IPS-18c (cell line): Measurements from ENCODE around the gene LHFPL2.

Experiments
- H3K4me3 ChIP-seq: 2 replicates; pipeline ENCODE4 v1.7.0; 2013; ENCODE audit warnings: low read depth, mild to moderate bottlenecking, low read length, moderate library complexity; ENCODE audit not compliant: insufficient read depth
- H3K9me3 ChIP-seq: one replicate; pipeline ENCODE4 v1.6.1; 2013; ENCODE audit warnings: mild to moderate bottlenecking, low read length, moderate library complexity; ENCODE audit not compliant: control insufficient read depth, insufficient read depth

LHFPL2 gene

DNA sequence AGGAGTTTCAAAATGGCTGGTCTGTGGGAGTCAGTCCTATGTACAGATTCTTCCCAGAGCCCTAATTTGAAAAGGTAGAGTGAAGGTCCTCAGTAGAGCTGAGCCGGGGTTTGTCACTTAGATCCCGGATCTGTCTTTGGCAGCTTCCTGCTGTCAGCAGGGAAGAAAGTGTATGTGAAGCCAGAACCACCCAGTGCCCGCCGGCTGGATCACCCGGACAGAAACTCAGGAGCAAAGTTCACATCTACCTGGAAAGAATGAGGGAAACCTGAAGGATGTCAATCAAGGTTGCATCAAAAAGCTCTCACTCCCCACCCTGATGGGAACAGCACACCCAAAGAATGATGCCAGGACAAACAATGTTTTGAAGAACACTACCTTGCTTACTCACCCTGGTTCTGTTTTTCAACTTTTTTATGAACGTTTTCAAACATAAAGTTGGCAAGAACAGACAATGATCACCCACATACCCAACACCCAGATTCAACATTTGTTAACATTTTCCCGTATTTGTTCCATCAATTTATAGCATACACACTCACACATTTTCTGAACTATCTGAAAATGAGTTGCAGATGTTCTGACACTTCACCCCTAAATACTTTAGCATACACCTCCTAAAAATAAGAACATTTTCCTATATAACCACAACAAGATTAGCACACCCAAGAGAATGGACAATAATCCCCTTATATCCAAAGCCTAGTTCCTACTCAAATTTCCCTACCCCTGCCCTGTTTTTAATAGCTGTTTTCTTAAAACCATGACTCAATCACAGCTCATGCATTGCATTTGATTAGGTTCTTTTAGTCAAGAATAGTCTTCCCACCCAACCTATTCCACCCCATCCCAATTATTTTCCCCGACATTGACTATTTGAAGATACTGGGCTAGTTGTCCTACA is 133.9 kb downstream of the LHFPL2 start:
- Histone ChIP-seq H3K9me3 (peaks cover 2% of the 10 kb centered on the region), H3K4me3 (no peak overlapping the region)

DNA sequence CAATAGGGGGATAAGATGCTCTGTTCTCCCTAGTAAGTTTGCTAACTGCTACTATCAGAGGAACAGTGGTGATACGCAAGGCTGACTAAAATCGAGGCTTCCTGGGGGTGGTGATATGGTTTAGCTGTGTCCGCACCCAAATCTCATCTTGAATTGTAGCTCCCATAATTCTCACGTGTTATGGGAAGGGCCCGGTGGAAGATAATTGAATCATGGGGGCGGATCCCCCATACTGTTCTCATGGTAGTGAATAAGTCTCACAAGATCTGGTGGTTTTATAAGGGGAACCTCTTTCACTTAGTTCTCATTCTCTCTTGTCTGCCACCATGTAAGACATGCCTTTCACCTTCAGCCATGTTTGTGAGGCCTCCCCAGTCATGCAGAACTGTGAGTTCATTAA is 135.1 kb downstream of the LHFPL2 start:
- H3K9me3 ChIP-seq = peaks cover 2% of the 10 kb centered on the region

DNA sequence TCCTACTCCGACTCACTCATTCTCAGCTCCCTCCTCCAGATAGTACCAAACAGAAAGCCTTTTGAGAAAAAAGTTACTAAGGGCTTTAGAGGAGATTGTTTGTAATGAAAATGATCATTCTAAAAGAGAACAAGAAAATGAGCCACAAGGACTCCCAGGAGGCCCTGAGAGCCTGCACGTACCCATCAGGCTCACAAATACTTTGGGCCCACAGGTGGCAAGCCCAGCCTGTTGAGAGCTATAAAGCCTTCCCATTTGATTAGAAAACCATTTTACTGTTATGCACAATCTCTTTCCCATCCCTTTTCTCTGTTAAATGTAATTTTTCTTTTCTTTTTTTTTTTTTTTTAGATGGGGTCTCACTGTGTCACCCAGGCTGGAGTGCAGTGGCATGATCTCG is 136.1 kb downstream of the LHFPL2 start:
- Histone ChIP-seq H3K4me3 (no peak overlapping the region), H3K9me3 (peaks cover 2% of the 10 kb centered on the region)

More for the DNA sequence above, 135.1 kb downstream of the LHFPL2 start:
- no peak overlapping the region for H3K4me3 ChIP-seq

DNA sequence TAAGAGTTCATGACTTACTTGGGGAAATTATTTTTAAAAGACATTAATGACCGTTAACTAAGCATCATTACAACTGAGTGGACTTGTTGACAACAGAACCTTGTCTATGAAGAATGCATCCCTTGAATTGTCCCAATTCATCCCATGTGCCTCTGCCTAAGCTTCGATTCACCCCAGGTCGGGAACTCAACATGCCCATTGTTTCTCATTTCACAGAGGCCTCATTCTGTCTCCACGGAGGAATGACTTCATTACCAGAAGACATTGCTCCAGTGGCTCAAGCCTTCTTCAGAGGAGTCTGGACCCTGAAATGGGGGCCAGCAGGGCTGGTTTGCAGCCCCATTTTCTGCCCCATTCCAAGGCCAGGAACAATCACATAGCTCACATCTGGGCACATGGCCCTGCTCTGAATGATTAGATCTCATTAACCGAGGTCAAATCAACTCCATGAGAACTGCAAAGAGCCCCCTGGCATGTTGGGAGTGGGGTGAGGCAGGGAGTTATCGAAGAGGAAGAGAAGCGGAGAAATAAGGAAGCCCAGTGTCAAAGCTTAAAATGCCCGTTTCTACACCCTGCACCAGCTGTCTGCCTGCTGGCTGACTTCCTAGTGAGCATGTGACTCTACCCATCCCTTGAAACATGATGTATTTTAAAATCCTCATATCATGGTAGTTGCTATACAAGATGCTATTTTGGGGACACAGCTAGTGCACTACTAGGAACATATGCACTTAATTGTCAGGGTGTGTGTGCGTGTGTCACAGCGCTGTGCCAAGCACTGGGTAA is 137.3 kb downstream of the LHFPL2 start:
- Histone ChIP-seq H3K4me3 (no peak overlapping the region), H3K9me3 (peaks cover 2% of the 10 kb centered on the region)

DNA sequence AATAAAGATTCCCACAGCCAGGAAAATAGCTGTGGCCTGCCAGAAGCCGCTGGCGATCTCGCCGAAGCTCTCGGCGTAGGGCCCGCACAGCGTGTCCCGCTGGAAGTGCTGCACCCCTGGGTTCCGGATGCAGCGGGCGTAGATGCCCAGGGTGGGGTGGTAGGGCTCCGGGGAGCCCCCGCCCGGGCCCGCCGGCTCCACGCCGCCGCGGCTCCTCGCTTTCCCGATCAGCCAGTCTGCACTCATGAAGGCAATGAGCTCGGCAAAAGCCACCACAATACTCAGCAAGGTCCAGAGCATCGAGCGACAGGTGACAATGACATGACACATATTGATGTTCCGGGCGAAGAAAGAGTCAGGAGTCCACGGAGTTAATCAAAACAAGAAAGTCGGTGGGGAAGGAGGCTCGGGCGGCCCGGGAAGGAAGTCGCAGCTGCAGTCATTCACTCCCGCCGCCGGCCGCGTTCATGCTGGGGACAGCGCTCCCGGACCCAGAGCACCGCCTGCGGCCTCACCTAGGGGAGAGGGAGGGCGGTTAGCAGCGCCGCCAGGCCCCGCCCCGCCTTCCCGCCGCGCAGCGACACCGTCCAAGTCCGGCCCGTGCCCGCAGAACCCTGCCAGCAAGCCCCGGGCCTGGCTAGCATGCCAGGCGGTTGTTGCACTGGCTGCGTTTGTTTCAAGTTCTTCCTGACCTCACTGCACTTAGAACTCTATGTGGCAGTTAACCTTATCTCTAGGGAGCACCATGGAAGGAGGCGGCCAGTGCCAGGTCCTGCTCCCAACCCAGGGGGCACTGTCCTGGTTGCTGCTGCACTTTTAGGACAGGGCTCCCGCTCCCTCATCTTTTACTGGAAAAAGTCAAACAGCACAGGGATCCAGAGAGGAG is 138.4 kb downstream of the LHFPL2 start:
- H3K4me3 ChIP-seq = peak overlapping the region; percentile 47; the same call in 1 of the 2 replicates

DNA sequence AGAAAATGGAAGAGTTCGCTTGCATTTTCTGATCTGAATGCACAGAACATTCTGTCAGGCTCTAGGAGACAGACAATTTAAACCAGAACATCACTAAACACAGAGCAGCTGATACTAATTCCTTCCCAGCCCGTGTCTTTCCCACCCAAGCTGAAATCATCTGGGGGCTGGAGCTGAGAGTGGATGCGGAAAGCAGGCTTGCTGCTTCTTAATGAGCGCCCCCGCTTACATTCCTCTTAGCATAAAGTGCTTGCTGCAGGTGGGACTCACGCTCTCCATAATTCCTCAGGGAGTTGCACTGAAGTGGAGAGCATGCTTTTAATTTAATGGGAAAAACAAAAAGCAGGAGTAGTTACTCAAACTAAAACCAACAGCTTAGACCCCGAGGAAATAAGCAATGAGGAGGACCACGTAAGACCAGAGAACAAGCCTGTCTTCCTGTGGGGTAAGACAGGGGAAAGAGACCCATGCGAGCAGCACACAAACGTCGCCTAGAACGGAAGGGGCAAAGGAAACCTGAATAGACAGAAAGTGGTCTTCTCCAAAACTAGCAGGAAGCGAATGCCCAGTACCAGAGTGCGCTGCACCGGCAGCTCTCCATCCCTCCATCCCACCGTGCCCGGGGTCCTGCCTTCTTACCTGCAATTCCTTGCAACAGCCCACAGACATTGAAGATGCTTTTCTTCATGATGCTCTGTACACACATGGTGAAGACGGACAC is 139.3 kb downstream of the LHFPL2 start:
- peaks cover 2% of the 10 kb centered on the region for H3K9me3 ChIP-seq
- 0 out of 2 replicates have a peak overlapping the region, but pooled peaks have one; percentile 47 for H3K4me3 ChIP-seq

More for the DNA sequence above, 138.4 kb downstream of the LHFPL2 start:
- H3K9me3 ChIP-seq = peaks cover 2% of the 10 kb centered on the region

DNA sequence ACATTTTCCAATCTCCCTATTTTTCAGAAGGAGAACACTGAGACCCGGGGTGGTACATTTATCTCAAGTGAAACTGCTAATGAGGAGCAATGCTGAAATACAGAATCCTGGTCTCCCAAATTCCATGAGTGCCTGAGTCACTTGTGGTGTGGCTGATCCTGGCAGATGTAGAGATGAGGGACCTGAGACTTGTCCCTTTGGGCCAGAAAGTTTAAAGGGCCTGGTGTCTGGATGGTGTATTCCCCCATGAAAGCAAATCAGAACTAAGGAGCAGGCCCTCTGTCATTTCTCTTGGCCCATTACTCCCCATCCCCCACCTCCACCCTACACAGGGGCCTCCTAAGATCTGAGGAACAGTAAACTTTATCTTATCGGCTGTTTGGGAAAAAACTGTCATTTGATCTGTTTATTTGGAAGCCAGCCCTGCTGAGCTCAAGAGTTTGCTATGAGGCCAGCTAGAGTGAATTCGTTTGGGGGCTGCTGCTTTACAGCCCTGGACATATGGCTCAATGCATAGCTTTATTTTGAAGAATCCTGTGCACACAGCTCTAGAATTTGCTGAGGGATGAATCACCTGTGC is 140.3 kb downstream of the LHFPL2 start:
- peaks cover 2% of the 10 kb centered on the region for H3K9me3 ChIP-seq
- H3K4me3 ChIP-seq = no peak overlapping the region

DNA sequence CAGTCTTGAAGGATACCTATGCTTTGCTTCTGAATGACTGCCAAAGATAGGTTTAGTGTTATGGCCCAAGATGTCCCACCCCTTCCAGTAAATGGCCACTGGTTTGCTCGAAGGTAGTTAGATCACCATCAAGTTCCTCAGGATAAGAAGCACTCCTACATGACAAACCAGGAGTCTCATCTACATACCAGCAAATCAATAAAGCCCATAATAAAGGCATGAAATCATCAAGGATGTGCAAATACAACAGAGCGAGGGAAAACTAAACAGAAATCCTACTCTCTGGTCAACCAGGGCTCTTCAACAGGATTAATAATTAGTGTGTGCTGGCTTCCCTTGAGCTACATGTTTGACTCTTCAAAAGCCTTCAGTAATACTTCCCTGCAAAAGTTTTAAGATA is 141.0 kb downstream of the LHFPL2 start:
- Histone ChIP-seq H3K9me3 (peaks cover 2% of the 10 kb centered on the region), H3K4me3 (no peak overlapping the region)

DNA sequence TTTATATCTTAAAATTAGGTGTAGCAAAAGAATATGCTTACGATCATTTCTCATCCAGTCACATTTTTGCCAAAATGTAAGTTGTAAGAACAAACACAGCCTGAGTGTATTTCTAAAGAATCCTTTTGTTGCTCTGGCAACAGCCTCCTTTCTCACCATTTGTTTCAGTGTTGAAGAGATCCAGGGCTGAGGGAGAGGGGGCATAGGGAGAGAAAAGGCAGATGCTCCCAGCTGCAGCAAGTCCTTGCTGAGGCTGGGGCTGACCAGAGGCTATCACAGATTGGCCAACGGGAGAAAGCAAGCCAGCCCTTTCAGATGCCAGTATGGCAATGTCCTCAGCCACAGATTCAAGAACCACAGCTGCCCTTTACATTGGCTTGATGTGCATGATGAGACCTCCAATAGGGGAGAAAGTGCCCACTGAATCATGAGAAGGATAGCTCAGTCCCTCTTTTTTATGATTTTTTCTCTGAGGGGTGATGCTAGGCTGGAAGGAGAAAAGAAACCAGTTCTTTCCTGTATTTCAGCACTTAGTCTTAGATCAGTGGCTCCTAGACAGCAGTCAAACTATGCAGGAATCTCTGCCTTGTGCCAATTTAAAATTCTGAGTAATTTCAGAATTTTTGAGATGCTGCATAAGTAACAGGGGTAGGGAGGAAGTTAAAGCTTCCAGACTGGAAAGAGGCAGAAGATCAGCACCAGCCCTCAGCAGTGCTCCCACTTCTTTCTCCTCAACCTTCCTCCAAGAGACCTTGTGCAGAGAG is 142.1 kb downstream of the LHFPL2 start:
- Histone ChIP-seq H3K4me3 (no peak overlapping the region), H3K9me3 (no peaks in the 10 kb centered on the region)

DNA sequence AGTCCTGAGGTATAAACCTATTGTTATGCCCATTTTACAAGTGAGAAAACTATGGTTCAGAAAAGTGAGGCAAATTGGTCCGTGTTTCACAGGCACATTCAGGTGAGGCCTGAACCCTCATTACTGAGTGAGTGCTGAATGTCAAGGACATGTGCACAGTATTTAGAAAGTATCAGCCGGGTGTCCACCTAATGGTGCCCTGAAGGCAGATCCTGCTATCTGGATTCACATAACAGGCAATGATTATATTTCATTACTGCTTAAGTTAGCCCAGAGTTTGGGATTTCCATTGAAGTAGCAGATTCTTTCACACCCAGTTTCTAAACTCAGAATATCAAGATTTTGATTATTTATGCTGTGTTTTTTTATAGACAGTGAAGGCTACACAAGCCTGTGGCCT is 142.7 kb downstream of the LHFPL2 start:
- H3K9me3 ChIP-seq = no peaks in the 10 kb centered on the region
- H3K4me3 ChIP-seq = no peak overlapping the region

DNA sequence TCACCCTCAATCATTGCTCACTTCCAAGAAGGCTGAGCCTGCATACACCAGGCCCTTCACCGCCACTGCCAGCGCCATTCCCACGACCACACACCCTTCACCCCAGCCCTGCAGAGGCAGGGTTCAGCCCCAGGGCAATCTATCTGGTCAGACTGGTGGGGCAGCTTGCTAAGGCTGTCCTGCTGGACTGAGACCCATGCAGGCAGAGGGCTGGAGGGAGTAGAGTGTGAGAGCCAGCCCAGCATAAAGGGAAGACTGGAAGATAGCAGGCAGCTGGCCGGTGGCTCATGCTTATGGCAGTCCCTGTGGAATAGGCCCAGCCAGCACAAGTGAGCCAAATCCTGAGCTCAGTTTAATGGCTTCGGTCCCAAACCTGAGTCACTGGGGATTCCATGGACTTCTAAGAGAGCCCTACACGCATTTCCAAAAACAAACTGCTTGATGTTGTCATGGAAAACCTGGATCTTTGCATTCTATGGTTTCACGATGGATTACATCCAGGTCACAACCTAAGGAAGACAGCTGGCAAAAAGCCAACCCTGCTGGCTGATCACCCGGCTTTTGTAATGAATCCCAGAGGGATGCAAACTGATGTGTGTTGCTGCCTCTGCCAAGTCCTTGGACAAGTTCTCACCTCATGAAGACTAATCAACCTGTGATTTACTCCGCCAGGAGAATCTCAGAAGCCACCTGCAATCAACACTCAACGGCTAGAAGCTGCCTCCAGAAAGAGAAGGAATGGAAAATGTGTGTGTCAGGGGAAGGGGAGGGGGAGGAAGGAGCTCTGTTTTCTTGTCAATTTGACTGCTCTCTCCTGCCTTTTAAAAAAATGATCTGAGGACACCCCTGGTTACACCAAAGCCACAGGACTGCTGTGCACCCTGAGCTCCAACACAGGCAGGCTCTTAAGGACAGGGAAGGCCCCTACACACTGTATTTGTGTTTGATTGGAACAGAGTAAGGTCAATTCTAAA is 143.6 kb downstream of the LHFPL2 start:
- no peaks in the 10 kb centered on the region for H3K9me3 ChIP-seq
- no peak overlapping the region for H3K4me3 ChIP-seq

DNA sequence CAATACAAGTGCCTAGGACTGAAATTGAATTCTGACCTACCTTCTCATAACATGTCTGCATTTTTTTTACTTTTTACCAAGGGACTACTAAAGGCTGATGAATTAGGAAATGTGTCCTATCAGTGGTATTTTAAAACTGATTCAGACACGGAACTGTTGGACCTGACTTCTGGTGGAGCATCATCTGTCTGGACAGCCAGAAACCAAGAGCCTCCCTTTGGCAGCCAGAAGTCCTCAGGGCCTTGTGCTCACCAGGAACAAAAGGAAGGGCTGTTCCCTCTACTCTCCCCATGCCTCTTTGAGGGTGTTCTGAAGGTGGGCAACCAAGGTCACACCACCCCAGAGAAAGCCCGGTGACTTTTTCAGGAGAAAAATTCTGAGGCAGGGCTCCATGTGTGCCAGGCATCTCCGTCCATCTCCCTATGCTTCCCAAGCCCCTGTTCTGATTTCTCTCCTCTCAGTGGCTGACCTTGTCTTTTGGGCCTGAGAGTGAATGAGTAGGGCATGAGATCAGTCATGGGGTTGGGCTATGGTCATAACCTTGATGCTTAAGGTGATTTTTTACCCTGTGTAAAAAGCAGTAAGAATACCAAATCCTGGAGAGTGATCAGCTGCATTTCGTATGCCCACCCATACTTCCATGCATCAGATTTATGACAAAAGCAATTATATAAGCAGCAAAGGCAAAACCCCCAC is 144.5 kb downstream of the LHFPL2 start:
- no peaks in the 10 kb centered on the region for H3K9me3 ChIP-seq
- H3K4me3 ChIP-seq = no peak overlapping the region

DNA sequence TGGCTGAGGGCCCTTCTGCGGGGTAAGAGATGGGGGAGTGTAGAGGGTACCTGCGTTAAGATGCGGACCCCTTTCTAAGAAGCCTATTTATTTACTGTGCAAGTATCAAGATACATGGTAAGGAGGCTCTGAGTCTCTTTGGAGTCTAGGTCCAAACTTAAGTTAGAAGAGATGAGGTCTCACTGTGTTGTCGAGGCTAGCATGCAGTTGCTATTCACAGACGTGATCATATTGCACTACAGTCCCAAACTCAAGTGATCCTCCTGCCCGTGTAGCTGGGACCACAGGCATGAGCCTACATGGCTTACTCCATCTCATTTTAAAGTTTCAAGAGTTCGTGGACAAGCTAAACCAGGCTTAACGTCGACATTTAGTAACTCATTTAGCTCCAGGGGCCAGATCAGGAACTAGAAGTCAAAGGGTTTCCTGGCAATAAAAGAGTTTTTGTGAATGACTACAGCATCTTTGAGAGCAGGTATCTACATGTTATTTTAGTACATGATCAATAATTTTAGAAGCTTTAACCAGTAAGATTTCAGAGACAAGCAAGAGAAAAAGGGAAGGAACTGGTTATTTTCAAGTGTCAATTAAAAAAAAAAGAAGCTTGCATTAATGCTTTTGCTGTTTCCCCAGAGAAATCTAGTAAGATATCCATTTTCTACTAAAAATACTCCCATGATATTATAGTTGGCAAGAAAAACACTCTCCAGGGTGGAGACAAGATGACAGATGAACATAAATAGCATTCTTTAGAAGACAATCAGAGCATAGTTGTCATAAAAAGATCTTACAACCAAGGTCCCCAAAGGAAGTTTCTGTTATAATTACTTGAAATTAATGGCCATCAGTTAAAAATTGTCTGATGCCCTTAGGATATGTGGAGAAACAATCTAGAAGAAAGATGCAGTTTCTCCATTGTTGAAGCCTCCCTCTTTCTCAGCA is 146.9 kb downstream of the LHFPL2 start:
- no peaks in the 10 kb centered on the region for H3K9me3 ChIP-seq
- H3K4me3 ChIP-seq = no peak overlapping the region
